NCI-H446 treated with DMSO at 0.1 percent for 48 hours (cell line): ENCODE data around the gene TRIP12.
"Not testable (repeated sequence)": the region's sequence is repeated elsewhere in the genome, so short reads cannot be mapped to it uniquely, and the experiment has no call there.

Experiments
- DNase-seq: peaks from one replicate; lab custom pipeline; 2025; lab: John Stamatoyannopoulos, UW

TRIP12 gene

GRCh38 chr2:229874647-229875046 is 47.2 kb downstream of the TRIP12 start:
- no peak for DNase-seq

- no peak for DNase-seq
These were observed 48.7 kb downstream of the TRIP12 start for GRCh38 chr2:229873123-229873581.

- DNase-seq, result no peak
These were observed 50.7 kb downstream of the TRIP12 start for GRCh38 chr2:229870903-229871656.

- DNase-seq, result no peak
These were observed 52.6 kb downstream of the TRIP12 start for GRCh38 chr2:229869226-229869625.

- DNase-seq, result no peak
These were observed 53.0 kb downstream of the TRIP12 start for GRCh38 chr2:229868794-229869193.

- no peak for DNase-seq
These were observed 56.8 kb downstream of the TRIP12 start for GRCh38 chr2:229865033-229865432.

GRCh38 chr2:229861431-229861830 is 60.4 kb downstream of the TRIP12 start:
- DNase-seq, result no peak

- DNase-seq, result no peak
These were observed 61.5 kb downstream of the TRIP12 start for GRCh38 chr2:229860334-229860733.

GRCh38 chr2:229858351-229858750 is 63.5 kb downstream of the TRIP12 start:
- no peak for DNase-seq

GRCh38 chr2:229857634-229858033 is 64.2 kb downstream of the TRIP12 start:
- no peak for DNase-seq

GRCh38 chr2:229856413-229856812 is 65.4 kb downstream of the TRIP12 start:
- DNase-seq, result no peak

GRCh38 chr2:229855116-229855515 is 66.7 kb downstream of the TRIP12 start:
- no peak for DNase-seq

GRCh38 chr2:229852565-229852964 is 69.2 kb downstream of the TRIP12 start:
- no peak for DNase-seq

- no peak for DNase-seq
These were observed 69.9 kb downstream of the TRIP12 start for GRCh38 chr2:229851870-229852269.

- DNase-seq, result not testable (repeated sequence)
These were observed 71.2 kb downstream of the TRIP12 start for GRCh38 chr2:229850355-229851275.

- DNase-seq, result no peak
These were observed 72.7 kb downstream of the TRIP12 start for GRCh38 chr2:229849073-229849472.

GRCh38 chr2:229843613-229844012 is 78.2 kb downstream of the TRIP12 start:
- no peak for DNase-seq

- no peak for DNase-seq
These were observed 83.1 kb downstream of the TRIP12 start for GRCh38 chr2:229838729-229839128.

GRCh38 chr2:229836847-229837246 is 85.0 kb downstream of the TRIP12 start:
- no peak for DNase-seq

- DNase-seq, result no peak
These were observed 86.1 kb downstream of the TRIP12 start for GRCh38 chr2:229835596-229836283.

GRCh38 chr2:229834368-229834767 is 87.4 kb downstream of the TRIP12 start:
- not testable (repeated sequence) for DNase-seq

GRCh38 chr2:229832510-229832898 is 89.3 kb downstream of the TRIP12 start:
- DNase-seq, result no peak
